GM19372 (cell line): ENCODE data around the gene PRKCZ.

Experiments
- ATAC-seq: cut with Tn5 transposase; IDR thresholded peaks from one replicate; pipeline ENCODE4 v1.9.1; 2021; ENCODE audit warnings: mild to moderate bottlenecking, low read depth, moderate library complexity; ENCODE audit not compliant: unreplicated experiment

Gene PRKCZ

GRCh38 chr1:2060072-2060471 is 9.9 kb downstream of the PRKCZ start:
- no peak for ATAC-seq

GRCh38 chr1:2060535-2060934 is 10.3 kb downstream of the PRKCZ start:
- ATAC-seq = no peak

DNA sequence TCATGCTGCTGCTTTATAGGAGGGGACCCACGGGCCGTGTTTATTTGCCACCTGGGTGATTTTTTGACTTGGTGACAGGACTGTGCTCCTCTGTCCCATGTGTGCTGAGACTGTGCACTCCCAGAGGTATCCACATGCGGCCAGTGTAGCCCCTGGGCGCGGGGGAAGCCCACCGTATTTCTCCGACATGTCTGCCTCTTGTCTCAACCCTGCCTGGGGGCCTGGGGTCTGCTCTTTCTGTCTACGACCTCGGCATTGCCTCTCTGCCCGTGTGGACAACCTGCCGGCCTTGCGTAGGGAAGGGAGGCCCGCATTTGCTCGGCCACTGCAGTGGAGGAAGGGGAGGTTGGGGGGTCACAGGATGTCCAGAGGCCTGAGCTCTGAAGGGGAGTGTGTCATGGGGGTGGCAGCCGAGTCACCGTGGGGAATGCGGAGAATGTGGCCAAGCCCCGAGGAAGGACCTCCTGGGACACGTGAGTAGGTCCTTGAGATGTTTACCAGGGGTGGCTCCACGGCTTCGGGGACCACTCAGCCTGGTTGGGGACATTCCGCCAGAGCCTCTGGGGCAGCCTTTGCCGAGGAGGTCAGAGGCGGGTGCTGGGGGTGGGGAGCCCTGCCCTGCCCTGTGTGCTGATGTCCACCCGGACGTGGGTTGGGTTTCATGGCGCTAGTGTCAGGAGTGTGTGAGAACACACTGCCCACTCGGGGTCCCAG is 11.0 kb downstream of the PRKCZ start:
- ATAC-seq = no peak

DNA sequence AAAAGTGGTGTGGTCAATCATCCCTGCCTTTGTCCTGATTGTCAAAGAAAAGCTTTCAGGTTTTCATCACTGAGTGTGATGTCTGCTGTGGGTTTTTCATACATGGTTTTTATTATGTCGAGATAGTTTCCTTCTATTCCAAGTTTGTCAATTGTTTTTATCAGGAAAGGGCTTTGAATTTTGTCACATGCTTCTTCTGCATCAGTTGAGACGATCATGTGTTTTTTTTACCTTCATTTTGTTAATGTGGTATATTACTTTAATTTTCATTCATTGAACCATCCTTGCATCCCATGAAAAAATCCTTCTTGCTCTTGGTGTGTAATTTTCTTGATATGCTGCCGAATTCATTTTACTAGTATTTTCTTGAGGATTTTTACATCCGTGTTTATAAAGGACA is 15.5 kb downstream of the PRKCZ start:
- no peak for ATAC-seq

- ATAC-seq = no peak
Observed at GRCh38 chr1:2067393-2067792, 17.2 kb downstream of the PRKCZ start.

GRCh38 chr1:2067981-2068380 is 17.8 kb downstream of the PRKCZ start:
- ATAC-seq = no peak

GRCh38 chr1:2068951-2069350 is 18.7 kb downstream of the PRKCZ start:
- ATAC-seq = no peak

DNA sequence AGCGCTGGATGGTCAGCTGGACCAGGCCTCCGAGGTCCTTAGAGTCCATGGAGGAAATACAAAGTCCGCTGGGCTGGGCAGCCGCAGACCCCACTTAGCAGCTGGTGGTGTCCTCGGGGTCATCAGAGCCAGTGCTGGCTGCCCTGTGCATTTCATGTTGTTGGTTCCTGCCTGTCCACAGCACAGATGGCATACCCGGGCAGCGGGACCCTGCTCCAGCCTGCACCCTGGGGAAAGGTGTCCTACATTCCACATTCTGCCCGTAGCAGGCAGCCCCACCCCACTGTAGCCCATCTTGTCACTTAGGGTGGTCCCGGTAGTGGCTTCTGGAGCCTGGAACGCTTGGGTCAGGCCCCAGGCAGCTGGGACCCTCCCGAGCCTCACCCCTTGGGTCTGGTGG is 19.8 kb downstream of the PRKCZ start:
- ATAC-seq = no peak

- ATAC-seq = no peak
Observed at GRCh38 chr1:2070800-2071530, 20.8 kb downstream of the PRKCZ start.

DNA sequence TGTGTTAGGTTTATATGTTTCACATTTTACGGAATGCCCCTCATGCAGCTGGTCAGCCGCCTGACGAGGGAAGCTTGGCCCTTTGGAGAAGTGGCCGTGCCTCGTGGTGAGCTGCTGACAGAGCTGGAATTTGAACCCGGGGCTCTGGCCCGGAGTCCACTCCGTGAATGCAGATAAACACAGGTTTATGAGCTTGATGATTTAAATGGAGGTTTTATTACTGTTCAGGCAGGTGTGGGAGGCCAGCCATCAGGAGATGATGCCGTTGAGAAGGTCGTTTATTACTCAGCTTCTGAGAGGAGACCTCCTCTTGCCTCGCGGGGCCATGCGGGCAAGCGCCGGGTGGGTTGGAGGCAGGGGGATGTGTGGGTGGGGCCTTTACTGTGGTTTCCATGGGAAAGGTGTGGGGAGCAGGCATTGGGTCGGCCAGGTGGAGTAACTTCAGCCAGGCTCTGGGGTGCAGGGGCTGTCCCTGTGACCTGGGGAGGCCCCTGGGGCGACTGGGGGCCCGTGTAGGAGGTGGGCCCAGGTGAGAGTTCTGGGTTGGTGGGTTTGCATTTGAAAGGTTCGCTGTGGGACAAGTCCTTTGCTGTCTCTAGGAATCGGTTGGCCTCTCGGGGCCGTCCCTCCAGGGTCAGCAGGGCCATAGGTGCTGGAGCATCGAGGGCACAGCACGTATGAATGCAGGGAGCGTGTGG is 22.0 kb downstream of the PRKCZ start:
- no peak for ATAC-seq

- ATAC-seq = no peak
Observed at GRCh38 chr1:2072891-2073290, 22.7 kb downstream of the PRKCZ start.

GRCh38 chr1:2073382-2074230 is 23.4 kb downstream of the PRKCZ start:
- ATAC-seq = no peak

DNA sequence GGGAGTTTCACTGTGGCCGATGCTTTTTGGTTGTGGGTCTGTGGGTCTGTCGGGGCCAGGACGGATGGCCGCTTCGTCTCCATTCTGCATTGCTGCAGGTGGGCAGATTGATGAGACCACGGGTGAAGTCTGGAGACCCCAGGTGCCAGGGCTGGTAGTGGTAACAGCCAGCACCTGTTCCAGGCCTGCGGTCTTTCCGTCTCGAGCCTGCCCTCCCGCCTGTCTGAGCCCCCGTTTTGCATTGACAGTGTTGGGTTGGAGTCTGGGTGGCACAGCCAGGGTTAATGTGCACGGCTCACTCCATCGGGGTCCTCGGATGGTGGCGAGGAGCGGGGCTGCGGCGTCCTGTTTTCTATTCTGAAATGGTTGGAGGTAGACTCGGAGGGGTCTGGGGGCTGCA is 24.2 kb downstream of the PRKCZ start:
- no peak for ATAC-seq

DNA sequence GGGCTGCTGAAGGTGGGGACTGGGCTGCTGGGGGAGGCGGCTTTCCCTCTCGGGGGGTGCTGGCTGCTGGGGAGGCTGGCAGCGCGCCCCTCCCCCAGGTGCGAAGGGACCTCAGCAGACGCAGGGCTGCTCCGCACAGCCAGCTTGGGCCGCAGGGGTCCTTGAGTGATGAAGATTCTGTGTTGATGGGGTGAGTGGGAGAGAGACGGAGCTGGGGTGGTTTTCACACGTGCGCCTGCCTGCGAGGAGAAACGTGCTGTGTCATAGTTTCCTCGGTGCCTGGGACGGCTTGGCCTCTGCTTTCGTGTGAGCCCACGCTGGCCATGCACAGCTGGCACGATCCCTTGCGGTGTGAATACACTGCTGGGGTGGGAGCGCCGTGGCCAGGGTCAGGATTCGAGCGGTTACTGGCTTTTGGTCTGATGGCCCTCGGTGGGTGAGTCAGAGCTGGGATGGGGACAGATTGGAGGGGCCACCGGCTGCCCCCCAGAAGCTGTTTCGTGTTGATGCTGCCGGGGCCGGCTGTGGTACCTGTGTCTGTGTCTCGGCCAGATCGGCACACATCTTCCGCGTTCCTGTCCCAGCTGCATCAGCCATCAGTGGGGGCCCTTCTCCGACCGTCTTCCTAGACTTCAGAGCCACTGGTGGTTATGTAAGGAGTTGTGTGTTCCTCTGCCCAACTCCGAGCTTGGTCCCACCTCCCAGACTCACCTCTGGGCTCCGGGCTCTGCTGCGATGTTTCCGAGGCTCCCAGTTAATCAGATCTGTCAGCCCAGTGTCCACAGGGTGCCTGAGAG is 24.9 kb downstream of the PRKCZ start:
- no peak for ATAC-seq

GRCh38 chr1:2076826-2077225 is 26.6 kb downstream of the PRKCZ start:
- ATAC-seq = no peak

GRCh38 chr1:2078170-2078569 is 28.0 kb downstream of the PRKCZ start:
- no peak for ATAC-seq

GRCh38 chr1:2079396-2080085 is 29.3 kb downstream of the PRKCZ start:
- no peak for ATAC-seq

DNA sequence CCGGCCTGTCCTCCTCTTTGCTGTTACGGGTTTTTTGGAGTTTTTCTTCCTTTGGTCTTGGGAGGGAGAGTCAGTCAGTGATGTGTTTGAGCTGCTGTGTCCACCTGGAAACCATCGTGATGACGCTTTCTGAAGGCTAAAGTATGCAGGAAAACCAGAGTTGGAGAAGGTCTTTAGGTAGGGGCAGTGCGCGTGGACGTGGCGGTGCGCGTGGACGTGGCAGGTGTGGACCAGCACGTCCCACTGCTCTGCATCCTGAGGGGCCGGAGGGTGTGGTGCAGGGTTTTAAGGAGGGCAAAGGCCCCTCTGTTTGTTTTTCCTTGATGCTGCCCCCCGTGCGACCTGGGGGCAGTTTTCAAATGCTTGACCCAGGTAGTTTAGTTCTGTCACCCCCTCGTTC is 29.9 kb downstream of the PRKCZ start:
- ATAC-seq = no peak

DNA sequence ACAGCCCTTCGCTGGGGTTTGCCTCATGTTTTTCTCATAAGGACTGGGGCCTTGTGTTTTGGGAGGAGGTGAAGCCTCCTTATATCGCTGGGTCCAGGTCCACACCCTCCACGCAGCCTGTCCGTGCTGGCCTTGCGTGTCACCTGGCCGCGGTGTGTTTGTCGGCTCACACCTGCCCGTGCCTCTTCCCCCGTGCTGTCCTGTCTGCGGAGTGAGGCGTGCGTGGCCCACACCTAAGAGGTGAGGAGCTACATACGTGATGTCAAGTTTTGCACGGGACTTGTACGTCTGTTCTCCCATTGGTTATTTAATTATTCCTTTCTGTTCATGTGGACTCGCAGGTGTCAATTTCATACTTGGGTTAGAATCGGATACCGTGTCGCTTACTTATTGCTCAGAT is 30.7 kb downstream of the PRKCZ start:
- ATAC-seq = no peak
